ENCODE measurements around the gene SFMBT1. TPM values are rescaled to one million over a fixed set of nuclear protein-coding genes. Genes with fewer than 3 reads are reported as not detected.

SFMBT1 gene
- total and polyA plus RNA-seq, 2 of the 4 experiments (the other 2 are of a cell fraction): 1.0 to 1.8 TPM

GRCh38 chr3:52857864-52858263, 188.0 kb downstream of the SFMBT1 start:
- H2AK5ac ChIP-seq (ENCODE audit: low read depth, low read length): no peak overlapping the region
- no peak overlapping the region for H2BK20ac ChIP-seq (ENCODE audit: low read depth, low read length)
- H3K36me3 ChIP-seq (ENCODE audit: control insufficient read depth, insufficient read depth, low read length): no peaks in the 10 kb centered on the region; the same call in 1 of the 2 replicates
- no peak overlapping the region for H3K4me3 ChIP-seq (ENCODE audit: insufficient read depth, low read depth, low read length)
- no peak overlapping the region for H4K8ac ChIP-seq (ENCODE audit: low read depth in 2 of 2, low read length in 2 of 2)
- no peak overlapping the region for H3K9ac ChIP-seq (ENCODE audit: low read depth, low read length)
- dilution Hi-C loops (cut with HindIII; ENCODE audit: low sequenced_read_pairs, unreplicated experiment) (no loop called here), intact Hi-C loops (cut with micrococcal nuclease) (no loop called here), in situ Hi-C loops (cut with MboI; ENCODE audit: low sequenced_read_pairs) (no loop called here)
- H4K91ac ChIP-seq (ENCODE audit: insufficient read depth, low read depth, low read length): no peak overlapping the region
- H2BK5ac ChIP-seq (ENCODE audit: low read depth, low read length, poor library complexity, severe bottlenecking): no peak overlapping the region
- H3K9me1 ChIP-seq (ENCODE audit: insufficient read depth, low read length): peaks cover 12% of the 10 kb centered on the region; the same call in 1 of the 2 replicates
- H3K23ac ChIP-seq (ENCODE audit: low read depth, low read length): no peak overlapping the region
- no peak overlapping the region for H3K18ac ChIP-seq (ENCODE audit: low read depth, low read length)
- TF ChIP-seq RAD21 (IDR thresholded peaks at IDR 0.05; ENCODE audit: low read length) (no peak), MAFK (IDR thresholded peaks at IDR 0.05; ENCODE audit: low read depth, low read length) (no peak), ELK1 (IDR thresholded peaks at IDR 0.05; ENCODE audit: borderline replicate concordance, low read depth, low read length) (no peak), BHLHE40 (IDR thresholded peaks at IDR 0.05; ENCODE audit: low read depth, low read length) (no peak), FOS (IDR thresholded peaks at IDR 0.05; ENCODE audit: low read depth, low read length) (no peak), CHD1 (IDR thresholded peaks at IDR 0.05; ENCODE audit: low read depth, low read length) (no peak), USF2 (IDR thresholded peaks at IDR 0.05; ENCODE audit: low read depth, low read length) (no peak), CTCF (conservative IDR thresholded peaks at IDR 0.05; ENCODE audit: low read depth, low read length) (no peak), MXI1 (IDR thresholded peaks at IDR 0.05; ENCODE audit: borderline replicate concordance, low read depth, low read length) (no peak), CEBPB (IDR thresholded peaks at IDR 0.05; ENCODE audit: low read depth, low read length) (no peak), POLR2A (IDR thresholded peaks at IDR 0.05; ENCODE audit: low read depth, low read length) (no peak), RFX5 (IDR thresholded peaks at IDR 0.05; ENCODE audit: low read depth, low read length) (no peak)
- H3K27me3 ChIP-seq (ENCODE audit: control insufficient read depth, insufficient read depth, low read length): no peaks in the 10 kb centered on the region
- no peak overlapping the region for H2BK15ac ChIP-seq (ENCODE audit: low read depth, low read length)
- H3K79me1 ChIP-seq (ENCODE audit: low read depth in 1 of 2, low read length in 2 of 2): peaks cover 0 to 3% of the 10 kb centered on the region in 2 experiments; a peak in 1 of 4 replicates
- H3K27ac ChIP-seq (ENCODE audit: insufficient read depth, low read length): no peak overlapping the region
- DNase-seq (no peak), ATAC-seq (ENCODE audit: low read depth) (no peak)
- WGBS, 2 experiments (ENCODE audit: extremely low coverage in 2 of 2, insufficient read length in 1 of 2): no CpG with 5 or more reads among the region's 5 CpGs
- H3K14ac ChIP-seq (replicated peaks; ENCODE audit: low read depth, low read length): no peak overlapping the region
- no peak overlapping the region for H3K4me2 ChIP-seq (ENCODE audit: low read depth, low read length)
- CTCF ChIA-PET: no interaction called here
- peaks cover 7% of the 10 kb centered on the region; the same call in 1 of the 2 replicates for H4K20me1 ChIP-seq (ENCODE audit: insufficient read depth, low read length)
- H4K5ac ChIP-seq (ENCODE audit: low read depth, low read length): no peak overlapping the region
- no peak overlapping the region for H2AK9ac ChIP-seq (replicated peaks; ENCODE audit: low read depth, low read length, poor library complexity)
- POLR2A ChIA-PET (ENCODE audit: unreplicated experiment): no interaction called here
- no peak overlapping the region for H3K4ac ChIP-seq (ENCODE audit: low read depth, low read length)
- H2BK120ac ChIP-seq (ENCODE audit: low read depth, low read length): no peak overlapping the region
- no peaks in the 10 kb centered on the region for H3K9me3 ChIP-seq (ENCODE audit: control insufficient read depth, insufficient read depth, low read length)
- H2AFZ ChIP-seq (replicated peaks; ENCODE audit: low read length, poor library complexity): no peak overlapping the region
- no peak overlapping the region for H3K56ac ChIP-seq (ENCODE audit: extremely low read depth, insufficient read depth, low read length)
- BruUV-seq (replicated peaks): no TSS peak
- H3K4me1 ChIP-seq (ENCODE audit: control insufficient read depth, insufficient read depth, low read length): peaks cover 2% of the 10 kb centered on the region; the same call in 1 of the 2 replicates

Measured in IMR-90 (cell line).